GM10248 (cell line): Measurements from ENCODE around the gene GATA5.

ENCODE experiments used
- CTCF ChIA-PET: fragments of 300-600 bp; sonication (Branson Sonifier 250); formaldehyde crosslinking; extraction: SDS; loops from one replicate; lab custom pipeline; 2021; ENCODE audit warnings: antibody characterized with exemption; lab: Yijun Ruan, JAX
- POLR2A ChIA-PET: fragments of 350-650 bp; sonication (Branson Sonifier 250); formaldehyde crosslinking; extraction: SDS; loops from one replicate; lab custom pipeline; 2020; ENCODE audit warnings: antibody characterized with exemption; lab: Yijun Ruan, JAX
- DNase-seq: peaks from one replicate; pipeline ENCODE4 v3.0.0; 2012; ENCODE audit errors: extremely low spot score
- CTCF ChIP-seq: IDR thresholded peaks from 2 replicates; pipeline ENCODE4 v1.5.1; 2012; ENCODE audit warnings: mild to moderate bottlenecking, low read depth; ENCODE audit errors: extremely low read depth, missing control alignments, control extremely low read depth

GATA5 gene

DNA sequence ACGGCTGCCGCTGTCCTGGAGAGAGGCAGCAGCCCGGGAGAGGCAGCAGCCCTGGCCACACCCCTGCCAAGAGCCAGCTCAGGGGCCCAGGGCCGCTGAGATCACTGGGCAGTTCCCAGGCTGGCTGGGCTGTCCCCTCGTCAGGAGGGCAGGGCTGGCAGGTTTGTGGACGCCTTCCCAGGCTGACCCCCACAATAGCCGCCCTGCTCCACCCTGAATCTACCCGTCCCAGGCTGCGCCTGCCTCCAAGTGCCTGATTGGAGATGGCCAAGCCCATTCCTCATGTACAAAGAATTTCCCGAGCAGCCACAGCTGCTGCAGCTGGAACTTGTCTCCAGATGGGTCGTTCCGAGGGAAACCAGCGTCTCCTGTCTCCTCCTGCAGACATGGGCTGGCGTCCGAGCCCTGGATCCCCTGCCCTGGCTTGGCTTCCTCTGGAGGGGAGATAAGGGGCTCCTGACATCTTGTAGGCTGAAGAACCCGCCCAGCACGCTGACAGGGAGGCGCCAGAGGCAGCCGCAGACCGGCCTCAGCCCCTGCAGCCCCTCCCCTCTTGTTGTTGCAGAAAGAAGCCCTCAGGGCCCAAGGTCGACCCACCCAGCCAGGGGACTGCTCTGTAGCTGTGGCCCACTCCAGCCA lies 9.4 kb upstream of the GATA5 start:
- CTCF ChIA-PET, result no interaction called here
- POLR2A ChIA-PET, result no interaction called here
- TF ChIP-seq CTCF, result no peak
- DNase-seq, result no peak

- DNase-seq, result no peak
- ChIA-PET CTCF (no interaction called here), POLR2A (no interaction called here)
- no peak for TF ChIP-seq CTCF
These were observed 8.7 kb upstream of the GATA5 start for GRCh38 chr20:62484478-62484877.

DNA sequence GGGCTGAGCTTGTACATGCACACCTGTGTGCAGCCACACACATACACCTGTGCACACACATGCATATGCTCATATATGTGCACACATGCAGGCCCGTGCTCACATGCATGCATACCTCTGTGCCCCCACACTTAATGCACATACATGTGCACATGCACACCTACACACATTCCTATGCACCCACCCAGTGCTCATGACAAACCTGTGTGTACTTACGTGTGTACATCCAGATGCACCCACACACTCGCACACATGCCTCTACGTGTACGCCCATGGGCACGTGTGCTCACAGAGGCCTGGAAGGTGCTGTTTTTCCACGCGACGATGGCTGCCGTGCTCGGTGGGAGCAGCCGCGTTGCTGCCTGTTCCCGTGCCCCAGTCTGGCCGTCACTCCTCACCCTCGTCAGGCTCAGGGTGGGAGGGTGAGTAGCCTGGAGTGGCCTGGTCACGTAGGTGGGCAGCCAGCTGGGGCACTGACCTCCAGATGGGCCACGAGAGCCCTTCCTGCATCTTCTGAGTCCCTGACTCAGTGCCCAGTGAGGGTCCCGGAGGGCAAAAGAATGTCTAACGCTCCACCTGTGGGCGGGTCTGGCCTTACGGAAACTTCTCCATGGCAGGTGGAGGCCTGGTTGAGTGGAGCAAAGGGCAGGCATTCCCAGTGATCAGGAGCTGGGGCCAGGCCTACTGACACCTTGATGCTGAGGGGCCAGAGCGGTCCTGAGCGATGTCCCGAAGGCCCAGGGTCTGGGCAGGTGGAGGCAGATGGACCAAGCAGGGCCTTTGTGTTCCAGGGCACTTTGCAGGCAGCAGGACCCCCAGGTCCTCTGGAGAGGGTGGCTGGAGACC lies 8.0 kb upstream of the GATA5 start:
- ChIA-PET POLR2A (no interaction called here), CTCF (no interaction called here)
- no peak for DNase-seq
- no peak for TF ChIP-seq CTCF

DNA sequence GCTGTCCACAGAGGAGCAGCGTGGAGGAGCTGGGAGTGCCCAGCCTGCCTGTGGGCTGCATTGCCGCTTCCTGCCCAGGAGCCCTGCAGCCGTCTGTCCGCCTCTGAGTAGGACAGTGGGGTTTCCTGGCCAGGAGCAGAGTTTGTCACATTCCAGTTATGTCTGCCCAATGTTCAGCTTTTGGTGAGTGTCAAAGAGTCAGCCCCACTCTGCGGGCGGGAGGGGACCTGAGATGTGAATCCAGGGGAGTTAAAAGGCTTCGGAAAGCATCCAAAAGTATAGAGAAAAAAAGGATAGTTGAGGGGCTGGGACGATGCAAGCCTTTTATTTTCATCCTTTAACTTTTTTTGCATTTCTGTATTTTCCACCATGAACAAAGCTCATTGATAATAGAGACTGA lies 7.2 kb upstream of the GATA5 start:
- no peak for TF ChIP-seq CTCF

GRCh38 chr20:62482146-62482809 lies 6.5 kb upstream of the GATA5 start:
- CTCF ChIA-PET, result interaction anchor here (1.1 kb wide), 1 partner anchor 11 kb away, joined by 3 read pairs; no protein-coding TSS in a partner anchor
- no peak for DNase-seq
- no peak for TF ChIP-seq CTCF
- POLR2A ChIA-PET, result no interaction called here

More for the DNA sequence above, 7.2 kb upstream of the GATA5 start:
- ChIA-PET POLR2A (no interaction called here), CTCF (no interaction called here)
- DNase-seq, result no peak

- CTCF ChIA-PET, result interaction anchor here (1.1 kb wide), 2 partner anchors 10 to 18 kb away, joined by 3 read pairs; no protein-coding TSS in a partner anchor
- no peak for TF ChIP-seq CTCF
- POLR2A ChIA-PET, result no interaction called here
- no peak for DNase-seq
These were observed 5.8 kb upstream of the GATA5 start for GRCh38 chr20:62481425-62482145.
